OCI-LY1 (cell line): ENCODE data around the gene NLK.

Source experiments
- H2AFZ ChIP-seq: fragments of 200-600 bp; sonication (generic), shearing (Covaris generic); 2 replicates; pipeline ENCODE4 v1.6.0; 2014; ENCODE audit warnings: antibody characterized with exemption, mild to moderate bottlenecking, low read length
- H3F3A ChIP-seq: fragments of 200-600 bp; sonication (generic), shearing (Covaris generic); 2 replicates; pipeline ENCODE4 v1.6.0; 2014; ENCODE audit warnings: mild to moderate bottlenecking, antibody characterized with exemption, low read length, moderate library complexity; ENCODE audit not compliant: insufficient read depth
- H3K27ac ChIP-seq: fragments of 200-600 bp; sonication (generic); 2 replicates; pipeline ENCODE4 v1.5.1; 2014; ENCODE audit warnings: low read length, mixed run types, mild to moderate bottlenecking, low read depth; ENCODE audit not compliant: poor library complexity, severe bottlenecking
- H3K27me3 ChIP-seq: fragments of 200-600 bp; sonication (generic); 2 replicates; pipeline ENCODE4 v1.6.0; 2014; ENCODE audit warnings: antibody characterized with exemption, mild to moderate bottlenecking, low read length, moderate library complexity; ENCODE audit not compliant: insufficient read depth
- H3K36me3 ChIP-seq: fragments of 200-600 bp; sonication (generic); 2 replicates; pipeline ENCODE4 v1.6.1; 2014; ENCODE audit warnings: mild to moderate bottlenecking, antibody characterized with exemption, low read length, moderate library complexity, mixed read lengths; ENCODE audit not compliant: insufficient read depth
- H3K4me1 ChIP-seq: fragments of 200-600 bp; sonication (generic); 2 replicates; pipeline ENCODE4 v1.5.1; 2014; ENCODE audit warnings: mild to moderate bottlenecking, low read length, moderate library complexity; ENCODE audit not compliant: insufficient read depth, severe bottlenecking
- H3K4me2 ChIP-seq: fragments of 200-600 bp; sonication (generic), shearing (Covaris generic); 2 replicates; pipeline ENCODE4 v1.6.1; 2014; ENCODE audit warnings: low read length
- H3K4me3 ChIP-seq: fragments of 200-600 bp; sonication (generic); 2 replicates; pipeline ENCODE4 v1.5.1; 2014; ENCODE audit warnings: low read length, low read depth, mild to moderate bottlenecking, mixed read lengths; ENCODE audit not compliant: poor library complexity, severe bottlenecking
- H3K79me2 ChIP-seq: fragments of 200-600 bp; shearing (Covaris generic); 2 replicates; pipeline ENCODE4 v1.6.1; 2016; ENCODE audit warnings: mixed run types, low read length, mixed read lengths; ENCODE audit not compliant: insufficient read depth
- H3K9ac ChIP-seq: fragments of 200-600 bp; sonication (generic), shearing (Covaris generic); 2 replicates; pipeline ENCODE4 v1.6.1; 2014; ENCODE audit warnings: mild to moderate bottlenecking, low read length, mixed read lengths
- H3K9me2 ChIP-seq: fragments of 200-600 bp; sonication (generic), shearing (Covaris generic); 2 replicates; pipeline ENCODE4 v1.6.1; 2014; ENCODE audit warnings: low read depth, mild to moderate bottlenecking, low read length, mixed read lengths
- H3K9me3 ChIP-seq: fragments of 200-600 bp; shearing (Covaris generic); 2 replicates; pipeline ENCODE4 v1.6.1; 2014; ENCODE audit warnings: low read length, mixed read lengths
- H4K20me1 ChIP-seq: fragments of 200-600 bp; sonication (generic), shearing (Covaris generic); 2 replicates; pipeline ENCODE4 v1.6.0; 2016; ENCODE audit warnings: mild to moderate bottlenecking, low read length; ENCODE audit not compliant: insufficient read depth
- EZH2 ChIP-seq: fragments of 200-600 bp; sonication (generic), shearing (Covaris generic); IDR thresholded peaks from 2 replicates; pipeline ENCODE4 v1.8.0; 2017; ENCODE audit warnings: borderline replicate concordance, mixed run types, mild to moderate bottlenecking, antibody characterized with exemption, low read length, moderate library complexity, mixed read lengths
- TF ChIP-seq, protein P1 (sequence below): fragments of 200-600 bp; sonication (generic), shearing (Covaris generic); IDR thresholded peaks from 2 replicates; pipeline ENCODE4 v1.5.1; 2017; ENCODE audit warnings: mild to moderate bottlenecking, antibody characterized with exemption, low read length, moderate library complexity, mixed read lengths

Gene NLK

DNA sequence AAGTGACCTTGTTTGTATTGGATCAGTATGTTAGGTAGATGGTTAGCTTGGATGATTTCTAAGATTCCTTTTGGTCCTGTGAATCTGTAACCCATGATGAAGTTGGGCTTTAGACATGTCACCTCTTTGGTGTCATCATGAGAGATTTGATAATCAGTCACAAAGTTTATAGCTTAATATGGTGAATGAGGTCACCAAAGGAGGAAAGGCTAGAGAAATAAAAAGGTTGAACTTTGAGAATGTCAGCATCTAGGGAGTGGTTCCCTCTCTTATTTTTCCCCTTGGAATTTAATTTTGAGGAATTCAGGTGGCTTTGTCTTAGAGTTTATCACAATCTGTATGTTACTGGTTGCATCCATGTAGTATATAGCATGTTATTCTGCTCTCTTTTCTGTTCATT is 45.3 kb downstream of the NLK start:
- no peak overlapping the region for H3K4me3 ChIP-seq
- no peak overlapping the region for H3K4me2 ChIP-seq
- no peak overlapping the region for H3K27ac ChIP-seq
- no peak overlapping the region for H3K9ac ChIP-seq
- H3F3A ChIP-seq: no peaks in the 10 kb centered on the region
- H3K9me2 ChIP-seq: no peaks in the 10 kb centered on the region
- no peaks in the 10 kb centered on the region for H4K20me1 ChIP-seq
- peaks cover 23% of the 10 kb centered on the region for H3K4me1 ChIP-seq
- no peaks in the 10 kb centered on the region for H3K9me3 ChIP-seq
- H3K27me3 ChIP-seq: no peaks in the 10 kb centered on the region
- H3K36me3 ChIP-seq: no peaks in the 10 kb centered on the region; the same call in 1 of the 2 replicates
- H3K79me2 ChIP-seq: peaks cover 70% of the 10 kb centered on the region
- no peak overlapping the region for H2AFZ ChIP-seq
- TF ChIP-seq EZH2: no peak

DNA sequence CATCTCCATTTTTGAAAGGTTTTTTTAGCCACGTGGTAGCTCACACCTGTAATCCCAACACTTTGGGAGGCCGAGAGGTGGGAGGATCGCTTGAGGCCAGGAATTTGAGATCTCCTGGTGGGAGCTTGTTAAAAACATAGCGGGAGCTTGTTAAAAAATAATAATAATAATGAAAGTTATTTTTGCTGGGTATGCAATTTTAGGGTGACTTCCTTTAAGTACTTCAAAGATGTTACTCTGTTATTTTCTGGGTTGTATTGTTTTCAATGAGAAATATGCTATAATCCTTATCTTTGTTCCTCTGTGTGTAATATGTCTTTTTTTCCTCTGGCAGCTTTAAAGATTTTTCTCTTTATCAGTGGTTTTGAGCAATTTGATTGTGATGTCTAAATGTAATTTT is 48.1 kb downstream of the NLK start:
- H3K27ac ChIP-seq: no peak overlapping the region
- TF ChIP-seq, protein P1, sequence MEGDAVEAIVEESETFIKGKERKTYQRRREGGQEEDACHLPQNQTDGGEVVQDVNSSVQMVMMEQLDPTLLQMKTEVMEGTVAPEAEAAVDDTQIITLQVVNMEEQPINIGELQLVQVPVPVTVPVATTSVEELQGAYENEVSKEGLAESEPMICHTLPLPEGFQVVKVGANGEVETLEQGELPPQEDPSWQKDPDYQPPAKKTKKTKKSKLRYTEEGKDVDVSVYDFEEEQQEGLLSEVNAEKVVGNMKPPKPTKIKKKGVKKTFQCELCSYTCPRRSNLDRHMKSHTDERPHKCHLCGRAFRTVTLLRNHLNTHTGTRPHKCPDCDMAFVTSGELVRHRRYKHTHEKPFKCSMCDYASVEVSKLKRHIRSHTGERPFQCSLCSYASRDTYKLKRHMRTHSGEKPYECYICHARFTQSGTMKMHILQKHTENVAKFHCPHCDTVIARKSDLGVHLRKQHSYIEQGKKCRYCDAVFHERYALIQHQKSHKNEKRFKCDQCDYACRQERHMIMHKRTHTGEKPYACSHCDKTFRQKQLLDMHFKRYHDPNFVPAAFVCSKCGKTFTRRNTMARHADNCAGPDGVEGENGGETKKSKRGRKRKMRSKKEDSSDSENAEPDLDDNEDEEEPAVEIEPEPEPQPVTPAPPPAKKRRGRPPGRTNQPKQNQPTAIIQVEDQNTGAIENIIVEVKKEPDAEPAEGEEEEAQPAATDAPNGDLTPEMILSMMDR: no peak
- TF ChIP-seq EZH2: no peak
- H2AFZ ChIP-seq: no peak overlapping the region
- H3F3A ChIP-seq: no peaks in the 10 kb centered on the region
- no peak overlapping the region for H3K9ac ChIP-seq
- H4K20me1 ChIP-seq: no peaks in the 10 kb centered on the region
- H3K9me3 ChIP-seq: no peaks in the 10 kb centered on the region
- no peaks in the 10 kb centered on the region for H3K27me3 ChIP-seq
- H3K79me2 ChIP-seq: peaks cover 66% of the 10 kb centered on the region
- H3K4me1 ChIP-seq: peaks cover 17% of the 10 kb centered on the region
- no peak overlapping the region for H3K4me3 ChIP-seq
- H3K4me2 ChIP-seq: no peak overlapping the region
- no peaks in the 10 kb centered on the region for H3K9me2 ChIP-seq
- H3K36me3 ChIP-seq: no peaks in the 10 kb centered on the region; the same call in 1 of the 2 replicates

DNA sequence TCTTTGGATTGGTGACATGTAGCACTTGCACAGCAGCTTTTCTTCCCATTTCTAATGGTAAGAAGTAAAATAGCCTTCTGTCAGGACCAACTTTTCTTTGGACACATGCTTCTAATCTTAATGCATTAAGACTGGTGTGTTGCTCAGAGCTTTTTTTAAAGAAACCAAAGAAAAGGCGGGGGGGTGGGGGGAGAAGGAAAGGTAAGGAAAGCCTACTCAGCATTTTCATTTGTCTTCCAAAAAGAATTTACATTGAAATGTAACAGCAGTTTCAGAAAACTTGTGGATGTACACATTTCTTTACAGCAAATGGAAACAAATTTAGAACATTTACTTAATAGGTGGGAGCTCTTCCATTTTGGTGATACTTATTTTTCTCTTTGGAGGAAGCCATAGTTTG is 49.6 kb downstream of the NLK start:
- Histone ChIP-seq H3K36me3 (no peaks in the 10 kb centered on the region; the same call in 1 of the 2 replicates), H3F3A (no peaks in the 10 kb centered on the region), H3K4me3 (no peak overlapping the region), H3K9ac (no peak overlapping the region), H3K9me2 (no peaks in the 10 kb centered on the region), H3K27me3 (no peaks in the 10 kb centered on the region), H3K4me1 (peaks cover 22% of the 10 kb centered on the region), H4K20me1 (no peaks in the 10 kb centered on the region), H3K4me2 (no peak overlapping the region), H3K9me3 (no peaks in the 10 kb centered on the region), H3K79me2 (peaks cover 59% of the 10 kb centered on the region), H3K27ac (no peak overlapping the region), H2AFZ (no peak overlapping the region)
- TF ChIP-seq, protein P1: no peak
- no peak for TF ChIP-seq EZH2

DNA sequence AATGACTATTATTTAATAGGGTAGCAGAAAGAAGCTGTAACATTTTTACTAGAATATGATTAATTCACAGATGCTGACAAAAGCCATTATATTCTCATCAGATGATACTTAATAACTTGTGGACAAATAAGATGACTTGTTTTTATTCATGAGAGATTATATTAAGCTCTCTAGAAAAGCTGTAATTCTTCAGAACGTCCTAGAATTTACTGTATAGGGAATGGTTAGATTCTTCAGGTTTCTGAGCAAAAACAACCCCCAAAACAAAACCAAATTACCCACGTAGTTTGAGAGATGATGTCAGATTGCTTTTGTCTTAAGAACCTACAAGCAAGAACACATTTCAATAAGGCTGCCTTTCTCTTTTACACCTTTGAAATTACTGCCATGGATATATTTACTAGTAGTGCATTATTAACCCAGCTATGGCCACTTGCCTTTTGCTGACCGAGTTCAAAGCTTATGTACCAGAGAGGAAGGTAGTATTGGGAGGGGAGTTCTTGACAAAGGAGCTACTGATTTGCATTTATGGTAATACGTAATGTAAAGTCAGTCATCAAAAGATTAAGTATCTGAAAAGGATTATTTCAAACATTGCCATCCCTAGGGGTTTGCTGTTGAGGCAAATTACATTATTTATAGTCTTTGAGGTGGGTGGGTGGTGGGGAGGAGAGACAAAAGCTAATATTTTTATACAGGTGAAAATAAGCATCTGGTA is 51.7 kb downstream of the NLK start:
- Histone ChIP-seq H3K4me3 (no peak overlapping the region), H3K36me3 (no peaks in the 10 kb centered on the region; the same call in 1 of the 2 replicates), H2AFZ (no peak overlapping the region), H3K9ac (no peak overlapping the region), H4K20me1 (no peaks in the 10 kb centered on the region), H3K4me2 (no peak overlapping the region), H3K4me1 (peaks cover 33% of the 10 kb centered on the region), H3K79me2 (peaks cover 44% of the 10 kb centered on the region), H3F3A (no peaks in the 10 kb centered on the region), H3K9me3 (no peaks in the 10 kb centered on the region), H3K27ac (no peak overlapping the region), H3K9me2 (no peaks in the 10 kb centered on the region), H3K27me3 (no peaks in the 10 kb centered on the region)
- TF ChIP-seq, protein P1: no peak
- no peak for TF ChIP-seq EZH2
